NCI-H524 treated with DMSO at 0.1 percent for 48 hours (cell line): ENCODE data around the gene ZNF443.
A peak's percentile ranks its signal among the peaks of the same experiment; 100 is the strongest.
"Not testable (repeated sequence)": the region's sequence is repeated elsewhere in the genome, so short reads cannot be mapped to it uniquely, and the experiment has no call there.

Experiments
- DNase-seq: peaks from one replicate; lab custom pipeline; 2025; lab: John Stamatoyannopoulos, UW

Gene ZNF443

DNA sequence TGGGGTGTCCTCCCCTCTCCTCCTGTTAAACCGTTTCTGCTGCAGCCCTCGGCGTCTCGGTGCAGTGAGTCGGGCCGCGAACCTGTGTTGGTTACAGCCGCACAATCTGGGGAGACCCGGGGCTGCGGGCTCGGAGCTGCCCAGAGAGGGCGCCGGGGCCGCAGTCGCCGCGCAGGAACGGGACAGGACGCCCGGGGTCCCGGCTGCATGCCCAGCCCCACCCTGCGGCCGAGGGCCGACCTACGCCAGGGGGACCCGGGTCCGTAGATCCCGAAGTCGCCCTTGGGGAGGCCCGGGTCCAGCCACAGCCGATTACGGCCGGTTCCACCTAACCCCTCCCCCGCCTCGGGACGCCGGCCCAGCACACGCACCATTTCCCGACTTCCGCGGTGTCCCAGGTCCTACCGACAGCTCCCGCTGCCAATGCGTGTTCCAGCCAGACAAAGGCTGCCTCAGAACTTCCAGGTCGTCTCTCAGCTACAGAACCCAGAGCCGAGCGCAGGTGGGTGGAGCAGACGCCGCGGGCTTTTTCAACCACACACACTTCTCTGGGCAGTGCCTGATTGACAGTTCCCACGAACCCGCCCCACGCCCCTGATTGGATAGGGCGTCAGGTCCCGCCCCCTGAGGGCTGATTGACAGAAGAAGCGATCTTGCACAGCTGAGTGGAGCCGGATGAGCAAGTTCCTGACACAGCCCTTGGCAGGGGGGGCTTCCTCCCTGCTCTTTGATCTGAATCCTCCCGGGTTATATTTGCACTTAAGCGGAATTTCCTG lies at the start of gene ZNF443:
ZNF443 (minus strand) TSS at position 481 of the 776 bp plus-strand sequence; CDS start at position 374, 107 bp downstream.
- DNase-seq, result peak; percentile 87

- not testable (repeated sequence) for DNase-seq
Observed at GRCh38 chr19:12486265-12486783, 45.5 kb upstream of the ZNF443 start.

DNA sequence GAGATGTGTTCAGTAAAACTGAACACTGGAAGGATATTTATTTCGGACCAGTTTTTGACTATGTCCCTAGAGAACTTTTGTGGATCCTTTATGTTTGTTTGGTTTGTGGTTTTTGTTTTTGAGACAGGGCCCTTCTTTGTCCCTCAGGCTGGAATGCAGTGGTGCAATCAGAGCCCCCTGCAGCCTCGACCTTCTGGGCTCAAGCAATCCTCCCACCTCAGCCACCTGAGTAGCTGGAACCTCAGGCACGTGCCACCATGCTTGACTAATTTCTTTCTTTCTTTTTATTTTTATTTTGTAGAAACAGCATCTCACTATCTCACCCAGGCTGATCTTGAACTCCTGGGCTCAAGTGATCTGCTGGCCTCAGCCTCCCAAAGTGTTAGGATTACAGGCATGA lies 44.8 kb upstream of the ZNF443 start:
- DNase-seq, result no peak

- DNase-seq, result no peak
Observed at GRCh38 chr19:12485052-12485416, 44.2 kb upstream of the ZNF443 start.

DNA sequence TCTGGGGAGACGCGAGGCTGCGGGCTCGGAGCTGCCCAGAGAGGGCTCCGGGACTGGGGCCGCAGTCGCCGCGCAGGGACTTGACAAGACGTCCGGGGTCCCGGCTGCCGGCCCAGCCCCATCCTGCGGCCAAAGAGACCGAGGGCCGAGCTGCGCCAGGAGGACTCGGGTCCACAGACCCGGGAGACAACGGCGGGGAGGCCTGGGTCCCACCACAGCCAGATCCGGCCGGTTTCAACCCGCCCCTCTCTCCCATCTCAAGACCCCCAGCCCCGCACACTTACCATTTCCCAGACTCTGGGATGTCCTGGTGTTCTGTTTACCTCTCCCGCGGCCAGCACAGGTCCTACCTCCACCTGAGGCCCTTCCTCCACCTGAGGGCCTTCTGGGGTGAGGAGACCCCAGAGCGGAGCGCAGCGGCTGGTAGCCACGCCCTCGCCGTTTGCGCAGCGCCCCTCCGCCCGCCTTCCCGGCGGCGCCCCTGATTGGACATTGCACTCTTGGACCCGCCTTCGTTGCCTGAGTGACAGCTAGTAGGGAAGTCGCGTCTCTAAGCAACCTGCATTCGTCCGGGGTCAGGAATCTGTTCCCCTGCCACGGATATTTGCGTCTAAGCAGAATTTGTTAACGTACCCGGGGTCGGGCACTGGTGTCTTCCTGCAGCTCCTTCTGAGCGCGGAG lies 43.7 kb upstream of the ZNF443 start, which contains the start of gene ZNF709:
ZNF709 (minus strand) TSS at position 446 of the 681 bp plus-strand sequence; CDS start at position 287, 159 bp downstream.
- DNase-seq, result peak; percentile 74

DNA sequence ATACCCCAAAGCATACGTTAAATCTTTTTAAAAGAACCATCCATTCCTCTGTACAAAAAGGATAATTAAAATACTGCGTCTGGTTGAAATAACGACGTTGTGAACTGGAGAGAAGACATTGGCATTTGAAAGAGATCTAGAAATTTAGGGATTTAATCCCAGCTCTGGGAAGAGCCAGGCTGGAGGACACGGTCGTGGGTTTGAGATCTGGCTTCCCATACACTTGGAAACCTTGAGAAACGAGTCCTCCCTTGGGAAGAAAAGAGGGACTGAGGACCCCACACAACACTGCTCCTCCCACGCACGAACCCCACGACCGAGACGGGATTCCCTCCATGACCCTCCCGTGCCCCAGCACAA lies 43.2 kb upstream of the ZNF443 start:
- no peak for DNase-seq

- no peak for DNase-seq
Observed at GRCh38 chr19:12482509-12482886, 41.7 kb upstream of the ZNF443 start.

DNA sequence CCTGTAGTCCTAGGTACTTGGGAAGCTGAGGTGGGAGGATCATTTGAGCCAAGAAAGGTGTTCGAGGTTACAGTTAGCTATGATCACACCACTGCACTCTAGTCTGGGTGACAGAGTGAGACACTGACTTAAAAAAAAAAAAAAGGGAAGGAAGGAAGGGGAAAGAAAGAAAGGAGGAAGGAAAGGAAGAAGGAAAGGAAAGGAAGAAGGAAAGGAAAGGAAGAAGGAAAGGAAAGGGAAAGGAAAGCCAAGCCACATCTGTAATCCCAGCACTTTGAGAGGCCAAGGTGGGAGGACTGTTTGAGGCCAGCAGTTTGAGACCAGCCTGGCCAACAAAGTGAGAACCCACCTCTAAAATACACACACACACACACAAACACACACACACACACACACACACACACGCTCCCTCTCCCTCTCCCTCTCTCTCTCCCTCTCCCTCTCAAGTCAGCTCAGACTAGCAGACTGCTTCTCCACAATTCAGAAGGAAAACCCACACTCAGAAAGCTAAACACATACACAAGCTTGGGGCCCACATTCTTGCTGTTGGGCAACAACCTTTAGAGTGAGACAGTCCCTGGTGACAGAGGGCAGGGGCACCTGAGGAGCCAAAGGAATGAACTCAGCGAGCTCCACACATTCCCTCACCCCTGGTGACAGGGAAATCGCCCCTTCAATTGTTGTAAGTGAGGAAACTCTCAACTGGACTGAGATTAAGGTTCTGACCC lies 41.1 kb upstream of the ZNF443 start:
- no peak for DNase-seq

- DNase-seq, result no peak
Observed at GRCh38 chr19:12478234-12478941, 37.6 kb upstream of the ZNF443 start.

DNA sequence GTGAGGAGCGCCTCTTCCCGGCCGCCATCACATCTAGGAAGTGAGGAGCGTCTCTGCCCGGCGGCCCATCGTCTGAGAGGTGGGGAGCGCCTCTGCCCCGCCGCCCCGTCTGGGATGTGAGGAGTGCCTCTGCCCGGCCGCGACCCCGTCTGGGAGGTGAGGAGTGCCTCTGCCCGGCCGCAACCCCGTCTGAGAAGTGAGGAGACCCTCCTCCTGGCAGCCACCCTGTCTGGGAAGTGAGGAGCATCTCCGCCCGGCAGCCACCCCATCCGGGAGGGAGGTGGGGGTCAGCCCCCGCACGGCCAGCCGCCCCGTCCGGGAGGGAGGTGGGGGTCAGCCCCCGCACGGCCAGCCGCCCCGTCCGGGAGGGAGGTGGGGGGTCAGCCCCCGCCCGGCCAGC lies 26.8 kb upstream of the ZNF443 start:
- DNase-seq, result not testable (repeated sequence)

- no peak for DNase-seq
Observed at GRCh38 chr19:12465211-12465610, 24.4 kb upstream of the ZNF443 start.

DNA sequence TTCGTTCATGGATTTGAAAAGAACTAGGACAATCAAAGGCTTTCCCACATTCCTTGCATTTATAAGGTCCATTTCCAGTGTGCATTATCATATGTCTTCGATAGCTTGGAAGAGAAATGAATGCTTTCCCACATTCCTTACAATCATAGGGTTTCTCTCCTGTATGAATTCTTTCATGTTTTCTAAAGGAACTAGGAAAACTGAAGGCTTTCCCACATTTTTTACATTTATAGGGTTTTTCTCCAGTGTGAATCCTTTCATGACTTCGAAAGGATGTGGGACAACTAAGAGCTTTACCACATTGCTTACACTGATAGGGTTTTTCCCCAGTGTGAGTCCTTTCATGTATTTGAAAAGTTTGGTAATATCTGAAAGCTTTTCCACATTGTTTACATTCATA lies 23.9 kb upstream of the ZNF443 start:
- DNase-seq, result no peak

DNA sequence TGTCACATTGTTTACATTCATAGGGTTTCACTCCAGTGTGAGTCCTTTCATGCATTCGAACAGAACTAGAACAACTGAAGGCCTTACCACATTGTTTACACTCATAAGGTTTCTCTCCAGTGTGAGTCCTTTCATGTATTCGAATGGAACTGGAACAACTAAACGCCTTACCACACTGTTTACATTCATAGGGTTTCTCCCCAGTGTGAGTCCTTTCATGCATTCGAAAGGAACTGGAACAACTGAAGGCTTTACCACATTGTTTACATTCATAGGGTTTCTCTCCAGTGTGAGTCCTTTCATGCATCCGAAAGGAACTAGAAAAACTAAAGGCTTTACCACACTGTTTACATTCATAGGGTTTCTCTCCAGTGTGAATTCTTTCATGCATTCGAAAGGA lies 23.3 kb upstream of the ZNF443 start:
- not testable (repeated sequence) for DNase-seq

DNA sequence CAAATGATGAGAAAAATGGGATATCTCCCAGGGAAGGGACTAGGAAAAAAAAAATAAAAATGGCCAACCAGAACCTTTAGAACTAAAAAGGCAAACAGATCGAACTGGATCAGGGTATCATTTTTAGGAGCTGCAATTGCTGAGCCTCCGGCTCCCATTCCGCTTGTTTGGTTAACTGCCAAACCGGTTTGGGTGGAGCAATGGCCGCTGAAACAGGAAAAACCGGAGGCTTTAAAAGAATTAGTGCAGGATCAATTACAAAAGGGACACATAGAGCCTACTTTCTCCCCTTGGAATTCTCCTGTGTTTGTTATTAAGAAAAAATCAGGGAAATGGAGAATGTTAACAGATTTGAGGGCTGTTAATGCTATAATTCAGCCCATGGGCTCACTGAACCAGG lies 12.7 kb upstream of the ZNF443 start:
- DNase-seq, result no peak

GRCh38 chr19:12450844-12451243 lies 10.0 kb upstream of the ZNF443 start:
- no peak for DNase-seq

GRCh38 chr19:12448808-12449207 lies 8.0 kb upstream of the ZNF443 start:
- no peak for DNase-seq

DNA sequence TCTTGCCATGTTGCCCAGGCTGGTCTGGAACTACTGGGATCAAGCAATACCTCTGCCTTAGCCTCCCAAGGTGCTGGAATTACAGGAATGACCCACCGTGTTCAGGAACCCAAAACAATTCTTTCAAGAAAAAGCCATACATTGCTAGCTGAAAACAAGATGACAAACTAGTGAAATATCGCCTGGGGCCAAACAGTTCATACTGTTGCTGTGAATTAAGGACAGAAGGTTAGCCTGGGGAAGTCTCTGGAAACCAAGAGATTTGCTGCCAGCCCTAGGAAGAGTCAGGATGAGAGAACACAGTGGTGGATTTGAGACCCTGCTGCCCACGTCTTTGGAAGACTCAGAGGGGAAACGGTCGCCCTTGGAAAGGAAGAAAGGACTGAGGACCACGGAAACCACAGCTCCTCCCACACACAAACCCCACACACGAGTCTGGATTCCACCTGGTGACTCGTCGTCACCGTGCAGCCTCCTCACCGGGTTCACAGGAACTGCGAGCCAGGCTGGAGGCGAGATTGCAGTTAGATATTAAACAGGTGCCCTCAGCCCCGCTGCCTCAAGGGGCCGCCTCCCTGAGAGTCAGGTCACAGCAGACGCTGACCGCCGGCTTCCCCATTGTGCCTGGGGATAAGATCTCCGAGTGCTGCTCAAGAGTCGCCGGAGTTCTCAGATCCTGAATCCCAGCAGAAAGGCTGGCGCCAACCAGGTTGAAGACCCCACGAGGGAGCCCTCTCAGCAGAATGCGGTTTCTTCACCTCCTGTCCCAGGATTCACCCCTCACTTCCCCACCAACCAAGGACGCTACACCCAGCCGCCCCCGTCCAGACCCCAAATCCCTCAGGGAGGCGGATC lies 908 bp downstream of the ZNF443 start:
- not testable (repeated sequence) for DNase-seq

- DNase-seq, result not testable (repeated sequence)
Observed at GRCh38 chr19:12430726-12431299, 10.0 kb downstream of the ZNF443 start.

- no peak for DNase-seq
Observed at GRCh38 chr19:12425888-12426274, 14.9 kb downstream of the ZNF443 start.

- DNase-seq, result no peak
Observed at GRCh38 chr19:12425236-12425887, 15.5 kb downstream of the ZNF443 start.
